NB4 (cell line): ENCODE measurements around the gene SCP2.

Experiments
- MYC ChIP-seq: IDR thresholded peaks from 2 replicates; pipeline ENCODE4 v1.6.1; 2011; ENCODE audit warnings: low read depth, low read length
- TF ChIP-seq, protein P1 (sequence below): IDR thresholded peaks from one replicate; pipeline ENCODE4 v1.5.1; 2012; ENCODE audit warnings: low read depth, low read length

DNA sequence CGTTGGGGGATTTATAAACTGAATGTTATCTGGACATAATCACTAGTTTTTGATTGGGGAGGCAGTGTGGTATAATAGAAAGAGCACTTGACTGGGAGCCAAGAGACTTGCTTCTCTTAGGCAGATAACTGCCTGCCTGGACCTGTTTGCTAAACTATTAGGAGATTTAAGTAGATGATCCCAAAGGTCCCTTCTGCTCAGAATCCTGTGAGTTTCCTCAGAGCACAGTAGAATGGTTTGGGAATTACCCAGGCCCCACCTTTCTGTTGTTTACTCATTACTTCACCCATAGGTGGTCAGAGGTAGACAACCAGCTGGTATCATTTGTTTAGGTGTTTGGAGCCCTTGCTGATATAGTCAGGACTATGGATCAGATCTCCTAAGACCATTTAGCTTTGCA lies 124.6 kb downstream of the SCP2 start:
- TF ChIP-seq, protein P1, sequence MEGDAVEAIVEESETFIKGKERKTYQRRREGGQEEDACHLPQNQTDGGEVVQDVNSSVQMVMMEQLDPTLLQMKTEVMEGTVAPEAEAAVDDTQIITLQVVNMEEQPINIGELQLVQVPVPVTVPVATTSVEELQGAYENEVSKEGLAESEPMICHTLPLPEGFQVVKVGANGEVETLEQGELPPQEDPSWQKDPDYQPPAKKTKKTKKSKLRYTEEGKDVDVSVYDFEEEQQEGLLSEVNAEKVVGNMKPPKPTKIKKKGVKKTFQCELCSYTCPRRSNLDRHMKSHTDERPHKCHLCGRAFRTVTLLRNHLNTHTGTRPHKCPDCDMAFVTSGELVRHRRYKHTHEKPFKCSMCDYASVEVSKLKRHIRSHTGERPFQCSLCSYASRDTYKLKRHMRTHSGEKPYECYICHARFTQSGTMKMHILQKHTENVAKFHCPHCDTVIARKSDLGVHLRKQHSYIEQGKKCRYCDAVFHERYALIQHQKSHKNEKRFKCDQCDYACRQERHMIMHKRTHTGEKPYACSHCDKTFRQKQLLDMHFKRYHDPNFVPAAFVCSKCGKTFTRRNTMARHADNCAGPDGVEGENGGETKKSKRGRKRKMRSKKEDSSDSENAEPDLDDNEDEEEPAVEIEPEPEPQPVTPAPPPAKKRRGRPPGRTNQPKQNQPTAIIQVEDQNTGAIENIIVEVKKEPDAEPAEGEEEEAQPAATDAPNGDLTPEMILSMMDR, result no peak
- no peak for TF ChIP-seq MYC
